IMR-90 (cell line): ENCODE results near the gene BLOC1S2. TPM values are rescaled to one million over a fixed set of nuclear protein-coding genes. Genes with fewer than 3 reads are reported as not detected.

ENCODE experiments used
- ATAC-seq: fragments of 200-7000 bp; cut with Tn5 transposase; 2 replicates; pipeline ENCODE4 v1.9.1; 2020; ENCODE audit warnings: low read depth, mild to moderate bottlenecking, moderate library complexity
- BruUV-seq: library from RNA; stranded (reverse); fragments of 400-500 nt; replicated peaks from 2 replicates; lab custom pipeline; 2021; lab: Mats Ljungman, UMichigan
- CTCF ChIA-PET: fragments of 300-600 bp; formaldehyde crosslinking; extraction: SDS; loops from one replicate; lab custom pipeline; 2021; ENCODE audit warnings: antibody characterized with exemption; lab: Yijun Ruan, JAX
- POLR2A ChIA-PET: fragments of 300-600 bp; sonication (Branson Sonifier 250); formaldehyde crosslinking; loops from one replicate; lab custom pipeline; 2022; ENCODE audit warnings: antibody characterized with exemption; ENCODE audit not compliant: unreplicated experiment; lab: Charles Lee
- DNase-seq: peaks from one replicate; pipeline ENCODE4 v3.0.0; 2013
- H2AFZ ChIP-seq: replicated peaks from 2 replicates; pipeline ENCODE3; 2013; ENCODE audit warnings: low read length, mild to moderate bottlenecking; ENCODE audit not compliant: poor library complexity
- H2AK5ac ChIP-seq: 2 replicates; pipeline ENCODE4 v1.6.1; 2013; ENCODE audit warnings: low read depth, low read length, inconsistent platforms
- H2AK9ac ChIP-seq: replicated peaks from 2 replicates; pipeline ENCODE3; 2013; ENCODE audit warnings: mild to moderate bottlenecking, low read depth, low read length, moderate library complexity; ENCODE audit not compliant: poor library complexity
- H2BK120ac ChIP-seq: 2 replicates; pipeline ENCODE4 v1.6.1; 2013; ENCODE audit warnings: low read depth, low read length, inconsistent platforms
- H2BK15ac ChIP-seq: 3 replicates; pipeline ENCODE4 v1.6.1; 2013; ENCODE audit warnings: low read depth, low read length, inconsistent platforms
- H2BK20ac ChIP-seq: 2 replicates; pipeline ENCODE4 v1.6.1; 2013; ENCODE audit warnings: low read depth, mild to moderate bottlenecking, inconsistent platforms, low read length, moderate library complexity
- H2BK5ac ChIP-seq: 2 replicates; pipeline ENCODE4 v1.6.1; 2013; ENCODE audit warnings: mild to moderate bottlenecking, low read depth, low read length, inconsistent platforms; ENCODE audit not compliant: poor library complexity, severe bottlenecking
- H3K14ac ChIP-seq: replicated peaks from 2 replicates; pipeline ENCODE4 v1.6.1; 2013; ENCODE audit warnings: low read depth, low read length, inconsistent platforms
- H3K18ac ChIP-seq: 2 replicates; pipeline ENCODE4 v1.6.1; 2013; ENCODE audit warnings: low read depth, low read length, control low read depth
- H3K23ac ChIP-seq: 2 replicates; pipeline ENCODE4 v1.6.1; 2013; ENCODE audit warnings: low read depth, low read length, inconsistent platforms
- H3K27ac ChIP-seq: 2 replicates; pipeline ENCODE4 v1.5.1; 2013; ENCODE audit warnings: mild to moderate bottlenecking, control low read depth, low read length; ENCODE audit not compliant: insufficient read depth
- H3K27me3 ChIP-seq: 2 replicates; pipeline ENCODE4 v1.6.1; 2013; ENCODE audit warnings: low read length; ENCODE audit not compliant: control insufficient read depth, insufficient read depth
- H3K36me3 ChIP-seq: 2 replicates; pipeline ENCODE4 v1.6.1; 2013; ENCODE audit warnings: low read length, mixed read lengths; ENCODE audit not compliant: control insufficient read depth, insufficient read depth
- H3K4ac ChIP-seq: 2 replicates; pipeline ENCODE4 v1.6.1; 2013; ENCODE audit warnings: low read depth, low read length, inconsistent platforms
- H3K4me1 ChIP-seq: 2 replicates; pipeline ENCODE4 v1.6.1; 2013; ENCODE audit warnings: low read length, mixed read lengths; ENCODE audit not compliant: control insufficient read depth, insufficient read depth
- H3K4me2 ChIP-seq: 2 replicates; pipeline ENCODE4 v1.6.1; 2013; ENCODE audit warnings: low read depth, mild to moderate bottlenecking, control low read depth, low read length, moderate library complexity
- H3K4me3 ChIP-seq: 2 replicates; pipeline ENCODE4 v1.5.1; 2013; ENCODE audit warnings: low read depth, mild to moderate bottlenecking, control low read depth, low read length, moderate library complexity; ENCODE audit not compliant: insufficient read depth
- H3K56ac ChIP-seq: 2 replicates; pipeline ENCODE4 v1.6.1; 2013; ENCODE audit warnings: low read length, inconsistent platforms; ENCODE audit not compliant: insufficient read depth; ENCODE audit errors: extremely low read depth
- H3K79me1 ChIP-seq, 2 experiments: 2 replicates each; pipeline ENCODE4 v1.6.1; 2013; ENCODE audit warnings: low read length in 2 of 2, inconsistent platforms in 1 of 2, low read depth in 1 of 2
- H3K9ac ChIP-seq: 2 replicates; pipeline ENCODE4 v1.6.1; 2013; ENCODE audit warnings: low read depth, low read length, control low read depth
- H3K9me1 ChIP-seq: 2 replicates; pipeline ENCODE4 v1.6.1; 2013; ENCODE audit warnings: low read length, inconsistent platforms; ENCODE audit not compliant: insufficient read depth
- H3K9me3 ChIP-seq: 2 replicates; pipeline ENCODE4 v1.6.1; 2013; ENCODE audit warnings: low read length; ENCODE audit not compliant: control insufficient read depth, insufficient read depth
- H4K20me1 ChIP-seq: 2 replicates; pipeline ENCODE4 v1.6.1; 2013; ENCODE audit warnings: low read length, inconsistent platforms; ENCODE audit not compliant: insufficient read depth
- H4K5ac ChIP-seq: 2 replicates; pipeline ENCODE4 v1.6.1; 2013; ENCODE audit warnings: mild to moderate bottlenecking, low read depth, low read length, control low read depth
- H4K8ac ChIP-seq, 2 experiments: 2 replicates each; pipeline ENCODE4 v1.6.1; 2013; ENCODE audit warnings: low read depth in 2 of 2, low read length in 2 of 2, control low read depth in 1 of 2, inconsistent platforms in 1 of 2
- H4K91ac ChIP-seq: 2 replicates; pipeline ENCODE4 v1.6.1; 2013; ENCODE audit warnings: low read depth, low read length, inconsistent platforms; ENCODE audit not compliant: insufficient read depth
- BHLHE40 ChIP-seq: fragments of 150-350 bp; IDR thresholded peaks from 2 replicates; pipeline ENCODE4 v1.6.1; 2016; ENCODE audit warnings: mild to moderate bottlenecking, low read depth, low read length
- CEBPB ChIP-seq: IDR thresholded peaks from 2 replicates; pipeline ENCODE4 v1.6.1; 2012; ENCODE audit warnings: low read depth, low read length, improper control_type of control experiment
- CHD1 ChIP-seq: IDR thresholded peaks from 2 replicates; pipeline ENCODE4 v1.6.1; 2012; ENCODE audit warnings: low read depth, low read length, improper control_type of control experiment
- FOS ChIP-seq: fragments of 150-350 bp; IDR thresholded peaks from 2 replicates; pipeline ENCODE4 v1.6.1; 2016; ENCODE audit warnings: low read depth, low read length
- MAFK ChIP-seq: IDR thresholded peaks from 2 replicates; pipeline ENCODE4 v1.6.1; 2012; ENCODE audit warnings: low read depth, low read length, improper control_type of control experiment
- MAZ ChIP-seq: IDR thresholded peaks from 2 replicates; pipeline ENCODE4 v1.6.1; 2012; ENCODE audit warnings: low read depth, mild to moderate bottlenecking, low read length, improper control_type of control experiment, moderate library complexity, borderline replicate concordance
- MXI1 ChIP-seq: IDR thresholded peaks from 2 replicates; pipeline ENCODE4 v1.6.1; 2012; ENCODE audit warnings: low read depth, mild to moderate bottlenecking, low read length, moderate library complexity, borderline replicate concordance
- NFE2L2 ChIP-seq: fragments of 150-350 bp; IDR thresholded peaks from 2 replicates; pipeline ENCODE4 v1.6.1; 2016; ENCODE audit warnings: low read depth, mild to moderate bottlenecking, low read length
- POLR2A ChIP-seq: IDR thresholded peaks from 2 replicates; pipeline ENCODE4 v1.6.1; 2012; ENCODE audit warnings: mild to moderate bottlenecking, low read depth, low read length
- RAD21 ChIP-seq: IDR thresholded peaks from 2 replicates; pipeline ENCODE4 v1.6.1; 2012; ENCODE audit warnings: low read length, improper control_type of control experiment
- RCOR1 ChIP-seq: IDR thresholded peaks from 2 replicates; pipeline ENCODE4 v1.6.1; 2012; ENCODE audit warnings: mild to moderate bottlenecking, low read length, improper control_type of control experiment; ENCODE audit not compliant: insufficient replicate concordance
- RFX5 ChIP-seq: IDR thresholded peaks from 2 replicates; pipeline ENCODE4 v1.8.0; 2012; ENCODE audit warnings: low read depth, mild to moderate bottlenecking, low read length, moderate library complexity
- SMC3 ChIP-seq: fragments of 150-350 bp; IDR thresholded peaks from 2 replicates; pipeline ENCODE4 v1.6.1; 2016; ENCODE audit warnings: low read depth, mild to moderate bottlenecking, antibody characterized with exemption, low read length, moderate library complexity
- WGBS, 2 experiments: methylation state at CpG; one replicate each; pipeline versions ENCODE4 v1.1.5 to v1.1.7; 2013; ENCODE audit warnings: missing lambda C conversion rate in 2 of 2; ENCODE audit not compliant: insufficient read length in 1 of 2; ENCODE audit errors: extremely low coverage in 2 of 2; 5-methylcytosine and 5-hydroxymethylcytosine counted together
- dilution Hi-C: fragments of 300-500 bp; cut with HindIII; formaldehyde crosslinking; loops from one replicate; pipeline ENCODE4 v1.14.3; 2018; ENCODE audit warnings: low sequenced_read_pairs; ENCODE audit not compliant: unreplicated experiment
- in situ Hi-C: fragments of 300-500 bp; cut with MboI; formaldehyde crosslinking; loops from 3 replicates; pipeline ENCODE4 v1.14.3; 2019; ENCODE audit warnings: low sequenced_read_pairs, inconsistent platforms, mixed read lengths
- intact Hi-C: fragments of 100-400 bp; cut with micrococcal nuclease; formaldehyde crosslinking; loops from 2 replicates; pipeline ENCODE4 v1.10.0; 2022
- polyA plus RNA-seq, 3 experiments: library from polyadenylated mRNA; depleted of rRNA; stranded (reverse); fragments of >200 nt; gene quantifications; 2 replicates each; pipeline ENCODE4 v1.2.3, GENCODE V29; 2012; ENCODE audit warnings: low replicate concordance in 1 of 3
- total RNA-seq: library from RNA; depleted of rRNA; stranded (reverse); fragments of >200 nt; gene quantifications from 2 replicates; pipeline ENCODE4 v1.2.3, GENCODE V29; 2012
- TF ChIP-seq, protein P1 (sequence below): fragments of 150-350 bp; IDR thresholded peaks from 2 replicates; pipeline ENCODE4 v1.6.1; 2017; ENCODE audit warnings: mild to moderate bottlenecking, antibody characterized with exemption, low read length, low read depth
- TF ChIP-seq, protein P2 (sequence below): conservative IDR thresholded peaks from 2 replicates; pipeline ENCODE4 v1.5.1; 2012; ENCODE audit warnings: mild to moderate bottlenecking, low read depth, low read length, improper control_type of control experiment
- TF ChIP-seq, protein P3 (sequence below): fragments of 150-350 bp; IDR thresholded peaks from 2 replicates; pipeline ENCODE4 v1.6.1; 2016; ENCODE audit warnings: low read depth, mild to moderate bottlenecking, low read length, moderate library complexity, borderline replicate concordance

Gene BLOC1S2
- total and polyA plus RNA-seq, 2 of the 4 experiments (the other 2 are of a cell fraction), result 26.0 to 28.9 TPM

DNA sequence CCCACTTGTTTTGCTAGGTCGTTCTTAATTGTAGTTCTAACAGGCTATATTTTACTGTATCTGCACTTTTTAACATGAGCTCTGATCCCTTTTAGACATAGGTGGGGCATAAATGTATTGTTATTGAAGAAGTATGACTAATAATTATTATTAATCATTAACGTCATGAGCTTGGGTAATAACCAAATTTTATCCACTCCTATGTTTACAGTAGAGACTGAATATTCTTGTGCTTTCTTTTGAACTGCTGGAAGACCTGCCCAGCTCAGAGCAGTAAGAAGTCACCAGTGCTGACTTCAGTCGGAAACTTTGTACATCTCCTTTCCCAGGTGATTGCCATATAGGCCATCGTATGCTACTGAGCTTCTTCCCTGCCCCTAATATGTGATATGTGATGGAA, 24.8 kb upstream of the BLOC1S2 start:
- no peak overlapping the region for H2BK5ac ChIP-seq
- CTCF ChIA-PET, result no interaction called here
- TF ChIP-seq, protein P1, sequence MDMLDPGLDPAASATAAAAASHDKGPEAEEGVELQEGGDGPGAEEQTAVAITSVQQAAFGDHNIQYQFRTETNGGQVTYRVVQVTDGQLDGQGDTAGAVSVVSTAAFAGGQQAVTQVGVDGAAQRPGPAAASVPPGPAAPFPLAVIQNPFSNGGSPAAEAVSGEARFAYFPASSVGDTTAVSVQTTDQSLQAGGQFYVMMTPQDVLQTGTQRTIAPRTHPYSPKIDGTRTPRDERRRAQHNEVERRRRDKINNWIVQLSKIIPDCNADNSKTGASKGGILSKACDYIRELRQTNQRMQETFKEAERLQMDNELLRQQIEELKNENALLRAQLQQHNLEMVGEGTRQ, result no peak
- TF ChIP-seq SMC3 (no peak), RAD21 (no peak), MXI1 (no peak), BHLHE40 (no peak), NFE2L2 (no peak), CHD1 (no peak), CEBPB (no peak), FOS (no peak), RFX5 (no peak), RCOR1 (no peak), MAFK (no peak), MAZ (no peak), POLR2A (no peak)
- TF ChIP-seq, protein P2, sequence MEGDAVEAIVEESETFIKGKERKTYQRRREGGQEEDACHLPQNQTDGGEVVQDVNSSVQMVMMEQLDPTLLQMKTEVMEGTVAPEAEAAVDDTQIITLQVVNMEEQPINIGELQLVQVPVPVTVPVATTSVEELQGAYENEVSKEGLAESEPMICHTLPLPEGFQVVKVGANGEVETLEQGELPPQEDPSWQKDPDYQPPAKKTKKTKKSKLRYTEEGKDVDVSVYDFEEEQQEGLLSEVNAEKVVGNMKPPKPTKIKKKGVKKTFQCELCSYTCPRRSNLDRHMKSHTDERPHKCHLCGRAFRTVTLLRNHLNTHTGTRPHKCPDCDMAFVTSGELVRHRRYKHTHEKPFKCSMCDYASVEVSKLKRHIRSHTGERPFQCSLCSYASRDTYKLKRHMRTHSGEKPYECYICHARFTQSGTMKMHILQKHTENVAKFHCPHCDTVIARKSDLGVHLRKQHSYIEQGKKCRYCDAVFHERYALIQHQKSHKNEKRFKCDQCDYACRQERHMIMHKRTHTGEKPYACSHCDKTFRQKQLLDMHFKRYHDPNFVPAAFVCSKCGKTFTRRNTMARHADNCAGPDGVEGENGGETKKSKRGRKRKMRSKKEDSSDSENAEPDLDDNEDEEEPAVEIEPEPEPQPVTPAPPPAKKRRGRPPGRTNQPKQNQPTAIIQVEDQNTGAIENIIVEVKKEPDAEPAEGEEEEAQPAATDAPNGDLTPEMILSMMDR, result no peak
- TF ChIP-seq, protein P3, sequence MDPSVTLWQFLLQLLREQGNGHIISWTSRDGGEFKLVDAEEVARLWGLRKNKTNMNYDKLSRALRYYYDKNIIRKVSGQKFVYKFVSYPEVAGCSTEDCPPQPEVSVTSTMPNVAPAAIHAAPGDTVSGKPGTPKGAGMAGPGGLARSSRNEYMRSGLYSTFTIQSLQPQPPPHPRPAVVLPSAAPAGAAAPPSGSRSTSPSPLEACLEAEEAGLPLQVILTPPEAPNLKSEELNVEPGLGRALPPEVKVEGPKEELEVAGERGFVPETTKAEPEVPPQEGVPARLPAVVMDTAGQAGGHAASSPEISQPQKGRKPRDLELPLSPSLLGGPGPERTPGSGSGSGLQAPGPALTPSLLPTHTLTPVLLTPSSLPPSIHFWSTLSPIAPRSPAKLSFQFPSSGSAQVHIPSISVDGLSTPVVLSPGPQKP, result no peak
- no peaks in the 10 kb centered on the region for H3K4me1 ChIP-seq
- H3K4ac ChIP-seq, result no peak overlapping the region
- H3K9ac ChIP-seq, result no peak overlapping the region
- no peak overlapping the region for H3K23ac ChIP-seq
- no peaks in the 10 kb centered on the region for H3K9me1 ChIP-seq
- no TSS peak for BruUV-seq
- POLR2A ChIA-PET, result no interaction called here
- dilution Hi-C loops, result no loop called here
- H3K14ac ChIP-seq, result no peak overlapping the region
- H4K5ac ChIP-seq, result no peak overlapping the region
- in situ Hi-C loops, result no loop called here
- intact Hi-C loops, result no loop called here
- no peak overlapping the region for H2AK9ac ChIP-seq
- no peaks in the 10 kb centered on the region for H4K20me1 ChIP-seq
- no peak overlapping the region for H3K18ac ChIP-seq
- H2BK20ac ChIP-seq, result no peak overlapping the region
- peaks cover 24% of the 10 kb centered on the region for H3K27me3 ChIP-seq
- no peak overlapping the region for H2BK15ac ChIP-seq
- H3K4me3 ChIP-seq, result no peak overlapping the region
- no peak overlapping the region for H3K27ac ChIP-seq
- no peak overlapping the region for H4K8ac ChIP-seq
- H2AK5ac ChIP-seq, result no peak overlapping the region
- H3K9me3 ChIP-seq, result no peaks in the 10 kb centered on the region
- H3K36me3 ChIP-seq, result no peaks in the 10 kb centered on the region
- H3K4me2 ChIP-seq, result no peak overlapping the region
- no peak overlapping the region for H3K56ac ChIP-seq
- ATAC-seq, result no peak
- no CpG with 5 or more reads among the region's 4 CpGs for WGBS, 2 experiments
- no peak for DNase-seq
- H2AFZ ChIP-seq, result no peak overlapping the region
- no peak overlapping the region for H2BK120ac ChIP-seq
- H3K79me1 ChIP-seq, result no peaks in the 10 kb centered on the region
- H4K91ac ChIP-seq, result no peak overlapping the region
